Measurements from ENCODE around the gene NTF3.

NTF3 gene

GRCh38 chr12:5455045-5455444 is 23.1 kb downstream of the NTF3 start:
- ChIA-PET POLR2A (ENCODE audit: low non-redundant PET) (no interaction called here), CTCF (no interaction called here)
- no peak for TF ChIP-seq CTCF (conservative IDR thresholded peaks at IDR 0.05; ENCODE audit: low read depth)

GRCh38 chr12:5456030-5456429 is 24.1 kb downstream of the NTF3 start:
- CTCF ChIA-PET: interaction anchor here (0.7 kb wide), 1 partner anchor 106 kb away, joined by 3 read pairs; no protein-coding TSS in a partner anchor
- H3K27ac ChIP-seq: no peak overlapping the region
- POLR2A ChIA-PET (ENCODE audit: low non-redundant PET): no interaction called here
- no peak for DNase-seq (ENCODE audit: low spot score)
- no peak for TF ChIP-seq CTCF (conservative IDR thresholded peaks at IDR 0.05; ENCODE audit: low read depth)

More at GRCh38 chr12:5455045-5455444, 23.1 kb downstream of the NTF3 start:
- no peak overlapping the region for H3K27ac ChIP-seq
- DNase-seq (ENCODE audit: low spot score): no peak

GRCh38 chr12:5456906-5457305 is 25.0 kb downstream of the NTF3 start:
- POLR2A ChIA-PET (ENCODE audit: low non-redundant PET): no interaction called here
- no peak for TF ChIP-seq CTCF (conservative IDR thresholded peaks at IDR 0.05; ENCODE audit: low read depth)
- DNase-seq (ENCODE audit: low spot score): no peak
- CTCF ChIA-PET: no interaction called here
- H3K27ac ChIP-seq: no peak overlapping the region

- DNase-seq (ENCODE audit: low spot score): no peak
- ChIA-PET POLR2A (ENCODE audit: low non-redundant PET) (no interaction called here), CTCF (no interaction called here)
- H3K27ac ChIP-seq: no peak overlapping the region
- no peak for TF ChIP-seq CTCF (conservative IDR thresholded peaks at IDR 0.05; ENCODE audit: low read depth)
Measured at GRCh38 chr12:5458229-5459050, 26.5 kb downstream of the NTF3 start.

GRCh38 chr12:5459051-5459782 is 27.3 kb downstream of the NTF3 start:
- POLR2A ChIA-PET (ENCODE audit: low non-redundant PET): no interaction called here
- no peak overlapping the region for H3K27ac ChIP-seq
- DNase-seq (ENCODE audit: low spot score): no peak
- CTCF ChIA-PET: no interaction called here
- TF ChIP-seq CTCF (conservative IDR thresholded peaks at IDR 0.05; ENCODE audit: low read depth): no peak

GRCh38 chr12:5460817-5461216 is 28.9 kb downstream of the NTF3 start:
- CTCF ChIA-PET: no interaction called here
- no peak for DNase-seq (ENCODE audit: low spot score)
- no peak overlapping the region for H3K27ac ChIP-seq
- POLR2A ChIA-PET (ENCODE audit: low non-redundant PET): no interaction called here
- TF ChIP-seq CTCF (conservative IDR thresholded peaks at IDR 0.05; ENCODE audit: low read depth): no peak

Measured in RWPE1 (cell line).